HAP-1 (cell line): Measurements from ENCODE around the gene TSC1.

Source experiments
- DNase-seq, 2 experiments: peaks; one replicate each; pipeline ENCODE4 v3.0.0-alpha.2; 2016 to 2020; ENCODE audit warnings: low spot score in 2 of 2
- H3K27me3 ChIP-seq: fragments of 250-450 bp; sonication (Bioruptor Pico); 2 replicates; pipeline ENCODE4 v1.5.1; 2020; ENCODE audit warnings: low read depth, mild to moderate bottlenecking, moderate library complexity
- H3K36me3 ChIP-seq: fragments of 250-450 bp; sonication (Bioruptor Pico); replicated peaks from 2 replicates; pipeline ENCODE4 v1.5.1; 2020; ENCODE audit warnings: mild to moderate bottlenecking
- H3K4me1 ChIP-seq: fragments of 250-450 bp; sonication (Bioruptor Pico); 2 replicates; pipeline ENCODE4 v1.5.1; 2020; ENCODE audit warnings: mild to moderate bottlenecking
- H3K4me3 ChIP-seq: fragments of 250-450 bp; sonication (Bioruptor Pico); 2 replicates; pipeline ENCODE4 v1.5.1; 2020; ENCODE audit warnings: mild to moderate bottlenecking, moderate library complexity
- H3K9me3 ChIP-seq: fragments of 250-450 bp; sonication (Bioruptor Pico); 2 replicates; pipeline ENCODE4 v1.5.1; 2020; ENCODE audit warnings: mild to moderate bottlenecking, moderate library complexity
- in situ Hi-C: fragments of 300-500 bp; cut with MboI; formaldehyde crosslinking; loops from 3 replicates; pipeline ENCODE4 v1.14.3; 2020; ENCODE audit warnings: low sequenced_read_pairs, inconsistent platforms, mixed read lengths

The TSC1 gene

DNA sequence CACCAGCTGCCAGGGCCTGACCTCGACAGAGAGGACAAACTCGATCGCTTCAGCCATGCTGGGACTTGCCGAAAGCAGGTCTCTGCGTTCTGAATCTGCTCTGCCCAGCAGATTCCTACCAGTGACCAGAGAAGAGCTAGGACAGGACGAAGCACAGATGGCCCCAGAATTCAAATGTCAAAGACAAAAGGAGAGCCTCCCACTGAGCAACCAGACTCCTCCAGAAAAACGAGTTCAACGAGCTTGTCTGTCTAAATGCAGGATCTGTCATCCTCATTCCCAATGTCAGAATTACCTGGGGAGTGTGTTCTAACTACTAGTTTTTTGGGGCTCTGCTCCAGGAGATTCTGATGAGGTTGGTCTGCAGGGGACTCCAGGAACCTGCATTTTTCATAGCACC lies 79.7 kb downstream of the TSC1 start:
- Histone ChIP-seq H3K4me3 (no peak overlapping the region), H3K4me1 (peaks cover 4% of the 10 kb centered on the region; the same call in 1 of the 2 replicates), H3K36me3 (no peaks in the 10 kb centered on the region), H3K27me3 (no peaks in the 10 kb centered on the region), H3K9me3 (no peaks in the 10 kb centered on the region)
- in situ Hi-C loops, result no loop called here
- no peak for DNase-seq

- Histone ChIP-seq H3K4me1 (peaks cover 4% of the 10 kb centered on the region; the same call in 1 of the 2 replicates), H3K27me3 (no peaks in the 10 kb centered on the region), H3K9me3 (no peaks in the 10 kb centered on the region), H3K36me3 (no peaks in the 10 kb centered on the region), H3K4me3 (no peak overlapping the region)
- in situ Hi-C loops, result no loop called here
- no peak for DNase-seq
These were observed 80.1 kb downstream of the TSC1 start for GRCh38 chr9:132864277-132864676.

GRCh38 chr9:132863096-132863495 lies 81.3 kb downstream of the TSC1 start:
- in situ Hi-C loops, result no loop called here
- Histone ChIP-seq H3K9me3 (no peaks in the 10 kb centered on the region), H3K4me3 (no peak overlapping the region), H3K27me3 (0 out of 2 replicates have a peak, but pooled peaks cover 4% of the 10 kb centered on the region), H3K36me3 (no peaks in the 10 kb centered on the region), H3K4me1 (peaks cover 4% of the 10 kb centered on the region; the same call in 1 of the 2 replicates)
- no peak for DNase-seq

GRCh38 chr9:132862533-132862932 lies 81.9 kb downstream of the TSC1 start:
- in situ Hi-C loops, result no loop called here
- Histone ChIP-seq H3K4me3 (no peak overlapping the region), H3K9me3 (no peaks in the 10 kb centered on the region), H3K27me3 (0 out of 2 replicates have a peak, but pooled peaks cover 4% of the 10 kb centered on the region), H3K4me1 (peaks cover 4% of the 10 kb centered on the region; the same call in 1 of the 2 replicates), H3K36me3 (no peaks in the 10 kb centered on the region)
- no peak for DNase-seq

GRCh38 chr9:132861666-132862065 lies 82.8 kb downstream of the TSC1 start:
- Histone ChIP-seq H3K4me3 (no peak overlapping the region), H3K27me3 (0 out of 2 replicates have a peak, but pooled peaks cover 4% of the 10 kb centered on the region), H3K36me3 (no peaks in the 10 kb centered on the region), H3K9me3 (no peaks in the 10 kb centered on the region), H3K4me1 (no peaks in the 10 kb centered on the region)
- in situ Hi-C loops, result no loop called here
- DNase-seq, result no peak

GRCh38 chr9:132858751-132859150 lies 85.7 kb downstream of the TSC1 start:
- Histone ChIP-seq H3K27me3 (0 out of 2 replicates have a peak, but pooled peaks cover 4% of the 10 kb centered on the region), H3K4me3 (no peak overlapping the region)
- DNase-seq, result no peak

GRCh38 chr9:132857616-132858342 lies 86.6 kb downstream of the TSC1 start:
- in situ Hi-C loops, result no loop called here
- Histone ChIP-seq H3K27me3 (0 out of 2 replicates have a peak, but pooled peaks cover 4% of the 10 kb centered on the region), H3K4me1 (no peaks in the 10 kb centered on the region), H3K4me3 (no peak overlapping the region), H3K9me3 (no peaks in the 10 kb centered on the region), H3K36me3 (no peaks in the 10 kb centered on the region)
- no peak for DNase-seq

More at GRCh38 chr9:132858751-132859150, 85.7 kb downstream of the TSC1 start:
- H3K9me3 ChIP-seq, result no peaks in the 10 kb centered on the region
- H3K4me1 ChIP-seq, result no peaks in the 10 kb centered on the region
- no peaks in the 10 kb centered on the region for H3K36me3 ChIP-seq
- in situ Hi-C loops, result no loop called here

DNA sequence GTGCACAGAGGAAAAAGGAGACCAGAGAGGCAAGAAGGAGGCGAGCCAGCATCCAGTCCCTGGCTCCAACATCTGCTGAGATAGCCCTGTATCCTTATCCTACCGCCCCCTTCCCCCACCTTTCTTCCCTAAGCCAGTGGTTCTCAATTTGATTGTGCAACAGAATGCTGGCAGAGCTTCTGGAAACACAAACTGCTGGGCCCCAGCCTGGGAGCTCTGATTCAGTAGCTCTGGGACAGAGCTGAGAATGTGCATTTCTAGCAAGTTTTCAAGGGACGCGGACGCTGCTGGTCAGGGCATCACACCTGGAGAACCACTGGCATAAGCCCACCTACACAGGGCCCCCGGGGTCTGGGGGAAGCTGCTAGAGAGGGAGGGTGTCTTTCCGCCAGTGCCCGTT lies 87.4 kb downstream of the TSC1 start:
- no peak overlapping the region for H3K4me3 ChIP-seq
- 0 out of 2 replicates have a peak, but pooled peaks cover 4% of the 10 kb centered on the region for H3K27me3 ChIP-seq
- no peaks in the 10 kb centered on the region for H3K9me3 ChIP-seq
- no peaks in the 10 kb centered on the region for H3K4me1 ChIP-seq
- in situ Hi-C loops, result no loop called here
- H3K36me3 ChIP-seq, result no peaks in the 10 kb centered on the region
- no peak for DNase-seq

GRCh38 chr9:132855904-132856303 lies 88.5 kb downstream of the TSC1 start:
- H3K4me3 ChIP-seq, result no peak overlapping the region
- DNase-seq, result no peak
- H3K36me3 ChIP-seq, result no peaks in the 10 kb centered on the region
- in situ Hi-C loops, result no loop called here
- H3K9me3 ChIP-seq, result no peaks in the 10 kb centered on the region
- H3K27me3 ChIP-seq, result 0 out of 2 replicates have a peak, but pooled peaks cover 4% of the 10 kb centered on the region
- no peaks in the 10 kb centered on the region for H3K4me1 ChIP-seq

GRCh38 chr9:132854832-132855231 lies 89.6 kb downstream of the TSC1 start:
- no peak overlapping the region for H3K4me3 ChIP-seq
- no peaks in the 10 kb centered on the region for H3K9me3 ChIP-seq
- H3K27me3 ChIP-seq, result 0 out of 2 replicates have a peak, but pooled peaks cover 4% of the 10 kb centered on the region
- no peak for DNase-seq
- H3K4me1 ChIP-seq, result no peaks in the 10 kb centered on the region
- H3K36me3 ChIP-seq, result no peaks in the 10 kb centered on the region
- in situ Hi-C loops, result no loop called here

- peaks cover 3% of the 10 kb centered on the region; the same call in 1 of the 2 replicates for H3K4me1 ChIP-seq
- in situ Hi-C loops, result no loop called here
These were observed 90.9 kb downstream of the TSC1 start for GRCh38 chr9:132853482-132853881.

DNA sequence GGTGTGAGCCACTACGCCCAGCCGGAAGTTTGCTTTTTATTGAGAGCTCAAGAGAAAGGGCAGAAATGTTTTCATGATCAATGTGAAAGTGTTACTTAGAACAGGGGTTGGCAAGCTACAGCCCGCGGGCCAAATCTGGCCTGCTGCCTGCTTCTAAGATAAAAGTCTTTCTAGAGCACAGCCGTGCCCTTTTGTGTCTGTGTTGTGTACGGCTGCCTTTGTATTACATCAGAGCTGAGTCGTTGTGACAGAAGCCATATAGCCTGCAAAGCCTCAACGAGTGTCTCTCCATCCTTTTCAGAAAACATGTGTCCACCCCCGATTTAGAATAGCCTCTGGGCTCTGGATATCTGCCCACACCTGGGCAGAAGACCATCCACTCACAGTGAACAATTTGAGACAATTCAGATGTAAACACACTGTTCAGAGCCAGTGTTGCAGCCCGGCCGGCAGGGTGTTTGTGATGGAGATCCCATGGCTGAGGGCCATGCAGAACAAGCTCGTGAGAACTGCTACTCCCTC lies 95.2 kb downstream of the TSC1 start:
- in situ Hi-C loops, result no loop called here
- H3K9me3 ChIP-seq, result no peaks in the 10 kb centered on the region
- peaks cover 3% of the 10 kb centered on the region; the same call in 1 of the 2 replicates for H3K4me1 ChIP-seq
- no peaks in the 10 kb centered on the region for H3K36me3 ChIP-seq
- peak in 1 of 2 experiments; percentile 22 for DNase-seq
- H3K4me3 ChIP-seq, result no peak overlapping the region
- H3K27me3 ChIP-seq, result no peaks in the 10 kb centered on the region

More at GRCh38 chr9:132853482-132853881, 90.9 kb downstream of the TSC1 start:
- H3K27me3 ChIP-seq, result no peaks in the 10 kb centered on the region
- H3K9me3 ChIP-seq, result no peaks in the 10 kb centered on the region
- no peak for DNase-seq
- no peak overlapping the region for H3K4me3 ChIP-seq
- H3K36me3 ChIP-seq, result no peaks in the 10 kb centered on the region

- Histone ChIP-seq H3K4me1 (peaks cover 3% of the 10 kb centered on the region; the same call in 1 of the 2 replicates), H3K9me3 (no peaks in the 10 kb centered on the region), H3K36me3 (no peaks in the 10 kb centered on the region), H3K27me3 (no peaks in the 10 kb centered on the region), H3K4me3 (no peak overlapping the region)
- DNase-seq, result no peak
- in situ Hi-C loops, result no loop called here
These were observed 97.4 kb downstream of the TSC1 start for GRCh38 chr9:132846918-132847515.
